ENCODE measurements around the gene TERB1. TPM values are rescaled to one million over a fixed set of nuclear protein-coding genes. Genes with fewer than 3 reads are reported as not detected.

The TERB1 gene
- total RNA-seq, 1 experiment from 2014 or later = not detected

DNA sequence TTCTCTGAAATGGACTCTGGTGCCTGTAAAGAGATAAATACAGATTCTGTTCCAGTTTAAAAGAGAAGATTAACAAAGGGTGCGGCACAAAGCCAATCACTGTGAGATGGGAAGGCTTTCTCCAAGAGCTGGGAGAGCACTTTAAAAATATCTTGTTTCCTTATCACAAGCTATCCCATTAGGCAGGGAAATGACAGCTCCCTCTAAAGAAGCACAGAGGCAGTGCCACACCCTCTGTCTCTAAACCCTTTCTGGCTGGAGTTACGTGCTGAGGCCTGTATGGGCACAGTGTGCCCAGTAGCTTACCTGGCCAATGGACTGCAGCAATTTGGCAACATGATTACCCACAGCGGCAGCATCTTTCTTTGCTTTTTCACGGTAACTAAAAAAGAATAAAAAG lies 9.0 kb upstream of the TERB1 start:
- no peak overlapping the region for H3K4me3 ChIP-seq (replicated peaks in 1 of 2; ENCODE audit: low read depth in 1 of 2, low read length in 2 of 2)
- no peaks in the 10 kb centered on the region for H3K79me2 ChIP-seq (ENCODE audit: insufficient read depth, low read length)
- DNase-seq (ENCODE audit: low read depth, low spot score) (no peak), ATAC-seq (no peak)
- H3K9me2 ChIP-seq (ENCODE audit: insufficient read depth) = no peaks in the 10 kb centered on the region
- ChIA-PET RAD21 (ENCODE audit: low non-redundant PET in 1 of 2, low total read pairs in 2 of 2, uncharacterized antibody in 2 of 2, unreplicated experiment in 2 of 2) (no interaction called here), POLR2A (no interaction called here), CTCF (interaction anchor here (1.1 to 1.3 kb wide), 2 partner anchors 20 to 58 kb away, joined by 5 read pairs; no protein-coding TSS in a partner anchor)
- no peaks in the 10 kb centered on the region for H3K4me1 ChIP-seq (ENCODE audit: control insufficient read depth in 1 of 2, insufficient read depth in 2 of 2, low read length in 2 of 2)
- no peak overlapping the region for H3K4me2 ChIP-seq (ENCODE audit: low read length)
- no TSS peak for BruUV-seq (replicated peaks)
- peaks cover 61 to 62% of the 10 kb centered on the region in 2 experiments for H3K36me3 ChIP-seq (ENCODE audit: control insufficient read depth in 1 of 2, insufficient read depth in 2 of 2, low read length in 2 of 2)
- intact Hi-C loops (cut with micrococcal nuclease) = no loop called here
- no peak for TF ChIP-seq EGR1 (IDR thresholded peaks at IDR 0.05; ENCODE audit: low read depth)
- no peak for TF ChIP-seq POLR2A (IDR thresholded peaks at IDR 0.05; ENCODE audit: borderline replicate concordance, extremely low read depth, insufficient read depth, insufficient read length)
- no peak for TF ChIP-seq YY1 (IDR thresholded peaks at IDR 0.05; ENCODE audit: extremely low read depth, insufficient replicate concordance, low read depth, low read length)
- TF ChIP-seq ELF1 (IDR thresholded peaks at IDR 0.05; ENCODE audit: borderline replicate concordance, low read depth) = no peak
- no peak for TF ChIP-seq SRF (IDR thresholded peaks at IDR 0.05; ENCODE audit: low read depth)
- TF ChIP-seq, protein P1, sequence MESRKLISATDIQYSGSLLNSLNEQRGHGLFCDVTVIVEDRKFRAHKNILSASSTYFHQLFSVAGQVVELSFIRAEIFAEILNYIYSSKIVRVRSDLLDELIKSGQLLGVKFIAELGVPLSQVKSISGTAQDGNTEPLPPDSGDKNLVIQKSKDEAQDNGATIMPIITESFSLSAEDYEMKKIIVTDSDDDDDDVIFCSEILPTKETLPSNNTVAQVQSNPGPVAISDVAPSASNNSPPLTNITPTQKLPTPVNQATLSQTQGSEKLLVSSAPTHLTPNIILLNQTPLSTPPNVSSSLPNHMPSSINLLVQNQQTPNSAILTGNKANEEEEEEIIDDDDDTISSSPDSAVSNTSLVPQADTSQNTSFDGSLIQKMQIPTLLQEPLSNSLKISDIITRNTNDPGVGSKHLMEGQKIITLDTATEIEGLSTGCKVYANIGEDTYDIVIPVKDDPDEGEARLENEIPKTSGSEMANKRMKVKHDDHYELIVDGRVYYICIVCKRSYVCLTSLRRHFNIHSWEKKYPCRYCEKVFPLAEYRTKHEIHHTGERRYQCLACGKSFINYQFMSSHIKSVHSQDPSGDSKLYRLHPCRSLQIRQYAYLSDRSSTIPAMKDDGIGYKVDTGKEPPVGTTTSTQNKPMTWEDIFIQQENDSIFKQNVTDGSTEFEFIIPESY (IDR thresholded peaks at IDR 0.05; ENCODE audit: extremely low read depth, insufficient replicate concordance, low read length) = no peak
- TF ChIP-seq CBX3 (IDR thresholded peaks at IDR 0.05; ENCODE audit: low read depth) = no peak
- TF ChIP-seq ZFX (IDR thresholded peaks at IDR 0.05) = no peak
- TF ChIP-seq, protein P2, sequence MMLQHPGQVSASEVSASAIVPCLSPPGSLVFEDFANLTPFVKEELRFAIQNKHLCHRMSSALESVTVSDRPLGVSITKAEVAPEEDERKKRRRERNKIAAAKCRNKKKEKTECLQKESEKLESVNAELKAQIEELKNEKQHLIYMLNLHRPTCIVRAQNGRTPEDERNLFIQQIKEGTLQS (IDR thresholded peaks at IDR 0.05) = no peak
- no peak for TF ChIP-seq ZNF274 (IDR thresholded peaks at IDR 0.05; ENCODE audit: low read depth, low read length)
- no peaks in the 10 kb centered on the region for H3K27me3 ChIP-seq (ENCODE audit: insufficient read depth, low read length)
- no peak overlapping the region for H3K9ac ChIP-seq (ENCODE audit: low read length)
- no peaks in the 10 kb centered on the region for H3K9me3 ChIP-seq (ENCODE audit: control insufficient read depth in 1 of 2, insufficient read depth in 1 of 2, low read depth in 1 of 2, low read length in 2 of 2)
- H4K20me1 ChIP-seq (ENCODE audit: insufficient read depth) = no peaks in the 10 kb centered on the region
- no peak overlapping the region for H3K27ac ChIP-seq (ENCODE audit: low read depth, low read length)
- no peak overlapping the region for H2AFZ ChIP-seq (ENCODE audit: low read depth, low read length, poor library complexity, severe bottlenecking)
